Measurements from ENCODE around the gene EPB42. TPM values are rescaled to one million over a fixed set of nuclear protein-coding genes. Genes with fewer than 3 reads are reported as not detected.

Gene EPB42
- total and polyA plus RNA-seq, 2 experiments from 2014 or later = 0.57 to 1.00 TPM

- Histone ChIP-seq H4K20me1 (ENCODE audit: insufficient read depth, poor library complexity, severe bottlenecking) (no peaks in the 10 kb centered on the region), H3K36me3 (replicated peaks; ENCODE audit: insufficient read depth, low read depth) (no peaks in the 10 kb centered on the region), H3K79me2 (no peaks in the 10 kb centered on the region), H3K9me3 (ENCODE audit: low read depth) (no peaks in the 10 kb centered on the region), H3K27ac (no peak overlapping the region), H3K27me3 (no peaks in the 10 kb centered on the region), H3K4me3 (no peak overlapping the region), H3K4me2 (no peak overlapping the region), H2AFZ (no peak overlapping the region), H3K9me2 (replicated peaks; ENCODE audit: insufficient read depth) (no peaks in the 10 kb centered on the region), H3K4me1 (ENCODE audit: insufficient read depth) (no peaks in the 10 kb centered on the region)
- WGBS (ENCODE audit: low lambda C conversion rate, missing lambda C conversion rate) = 99% methylated on average over 9 of the region's 9 CpGs
- no peak for DNase-seq (ENCODE audit: low spot score)
- no peak for TF ChIP-seq EZH2 (IDR thresholded peaks at IDR 0.05; ENCODE audit: borderline replicate concordance)
- TF ChIP-seq CTCF (IDR thresholded peaks at IDR 0.05; ENCODE audit: poor library complexity) = no peak
Observed at GRCh38 chr15:43207024-43207423, 13.8 kb downstream of the EPB42 start.

GRCh38 chr15:43206054-43206453 lies 14.8 kb downstream of the EPB42 start:
- no peak overlapping the region for H2AFZ ChIP-seq
- H3K9me3 ChIP-seq (ENCODE audit: low read depth) = no peaks in the 10 kb centered on the region
- no peak for TF ChIP-seq CTCF (IDR thresholded peaks at IDR 0.05; ENCODE audit: poor library complexity)
- TF ChIP-seq EZH2 (IDR thresholded peaks at IDR 0.05; ENCODE audit: borderline replicate concordance) = no peak
- TF ChIP-seq EZH2phosphoT487 (IDR thresholded peaks at IDR 0.05; ENCODE audit: low read depth, severe bottlenecking, unreplicated experiment) = no peak
- no peak overlapping the region for H3K4me2 ChIP-seq
- no peaks in the 10 kb centered on the region for H3K27me3 ChIP-seq
- no peak overlapping the region for H3K4me3 ChIP-seq
- no peaks in the 10 kb centered on the region for H3K4me1 ChIP-seq (ENCODE audit: insufficient read depth)
- no peaks in the 10 kb centered on the region for H4K20me1 ChIP-seq (ENCODE audit: insufficient read depth, poor library complexity, severe bottlenecking)
- DNase-seq (ENCODE audit: low spot score) = no peak
- WGBS (ENCODE audit: low lambda C conversion rate, missing lambda C conversion rate) = 69% methylated on average over 5 of the region's 5 CpGs
- H3K27ac ChIP-seq = no peak overlapping the region
- no peaks in the 10 kb centered on the region for H3K9me2 ChIP-seq (replicated peaks; ENCODE audit: insufficient read depth)
- H3K79me2 ChIP-seq = no peaks in the 10 kb centered on the region
- no peaks in the 10 kb centered on the region for H3K36me3 ChIP-seq (replicated peaks; ENCODE audit: insufficient read depth, low read depth)

- 47% methylated on average over 8 of the region's 8 CpGs for WGBS (ENCODE audit: low lambda C conversion rate, missing lambda C conversion rate)
- DNase-seq (ENCODE audit: low spot score) = peak; percentile 72
- no peaks in the 10 kb centered on the region for H3K79me2 ChIP-seq
- H3K36me3 ChIP-seq (replicated peaks; ENCODE audit: insufficient read depth, low read depth) = no peaks in the 10 kb centered on the region
- H4K20me1 ChIP-seq (ENCODE audit: insufficient read depth, poor library complexity, severe bottlenecking) = no peaks in the 10 kb centered on the region
- no peak overlapping the region for H3K4me2 ChIP-seq
- no peaks in the 10 kb centered on the region for H3K9me2 ChIP-seq (replicated peaks; ENCODE audit: insufficient read depth)
- H3K27ac ChIP-seq = no peak overlapping the region
- no peaks in the 10 kb centered on the region for H3K4me1 ChIP-seq (ENCODE audit: insufficient read depth)
- no peaks in the 10 kb centered on the region for H3K27me3 ChIP-seq
- no peaks in the 10 kb centered on the region for H3K9me3 ChIP-seq (ENCODE audit: low read depth)
- H3K4me3 ChIP-seq = no peak overlapping the region
- TF ChIP-seq CTCF (IDR thresholded peaks at IDR 0.05; ENCODE audit: poor library complexity) (peak; percentile 61), EZH2phosphoT487 (IDR thresholded peaks at IDR 0.05; ENCODE audit: low read depth, severe bottlenecking, unreplicated experiment) (no peak)
- no peak overlapping the region for H2AFZ ChIP-seq
Observed at GRCh38 chr15:43204016-43204901, 16.6 kb downstream of the EPB42 start.
